ENCODE measurements around the gene PTPRO. TPM values are rescaled to one million over a fixed set of nuclear protein-coding genes. Genes with fewer than 3 reads are reported as not detected.

Gene PTPRO
- total and polyA plus RNA-seq, 5 donors from 2014 or later = 0.88 to 2.9 (median 1.6) TPM

- DNase-seq = no peak
- ATAC-seq (ENCODE audit: low read depth in 2 of 2) = no peak
- peaks cover 5% of the 10 kb centered on the region for H3K27me3 Mint-ChIP-seq
- Histone ChIP-seq H3K4me3 (ENCODE audit: low read depth, low read length) (no peak overlapping the region), H3K36me3 (ENCODE audit: control insufficient read depth, insufficient read depth, low read length) (no peaks in the 10 kb centered on the region), H3K27me3 (ENCODE audit: control insufficient read depth, insufficient read depth, low read length) (no peaks in the 10 kb centered on the region), H3K27ac (ENCODE audit: insufficient read depth, low read length, poor library complexity, severe bottlenecking) (no peak overlapping the region), H3K4me1 (ENCODE audit: control insufficient read depth, insufficient read depth, low read length, poor library complexity, severe bottlenecking) (no peaks in the 10 kb centered on the region), H3K9me3 (ENCODE audit: control insufficient read depth in 2 of 2, low read length in 2 of 2) (no peaks in the 10 kb centered on the region)
- H3K9me3 Mint-ChIP-seq = no peaks in the 10 kb centered on the region
- peaks cover 0 to 6% (median 1%) of the 10 kb centered on the region in 4 donors for H3K4me1 Mint-ChIP-seq
- H3K4me3 Mint-ChIP-seq = no peak overlapping the region
- no peak overlapping the region for H3K27ac Mint-ChIP-seq
- H3K36me3 Mint-ChIP-seq = no peaks in the 10 kb centered on the region
Measured at GRCh38 chr12:15502211-15502610, 179.9 kb downstream of the PTPRO start.

- Mint-ChIP-seq H3K27me3 (peaks cover 12% of the 10 kb centered on the region), H3K4me1 (no peaks in the 10 kb centered on the region), H3K4me3 (no peak overlapping the region), H3K27ac (no peak overlapping the region), H3K9me3 (no peaks in the 10 kb centered on the region), H3K36me3 (no peaks in the 10 kb centered on the region)
- Histone ChIP-seq H3K27ac (ENCODE audit: insufficient read depth, low read length, poor library complexity, severe bottlenecking) (no peak overlapping the region), H3K4me3 (ENCODE audit: low read depth, low read length) (no peak overlapping the region), H3K9me3 (ENCODE audit: control insufficient read depth in 2 of 2, low read length in 2 of 2) (no peaks in the 10 kb centered on the region), H3K27me3 (ENCODE audit: control insufficient read depth, insufficient read depth, low read length) (no peaks in the 10 kb centered on the region), H3K4me1 (ENCODE audit: control insufficient read depth, insufficient read depth, low read length, poor library complexity, severe bottlenecking) (no peaks in the 10 kb centered on the region), H3K36me3 (ENCODE audit: control insufficient read depth, insufficient read depth, low read length) (no peaks in the 10 kb centered on the region)
- ATAC-seq (ENCODE audit: low read depth in 2 of 2) (no peak), DNase-seq (no peak)
Measured at GRCh38 chr12:15505616-15506015, 183.3 kb downstream of the PTPRO start.

DNA sequence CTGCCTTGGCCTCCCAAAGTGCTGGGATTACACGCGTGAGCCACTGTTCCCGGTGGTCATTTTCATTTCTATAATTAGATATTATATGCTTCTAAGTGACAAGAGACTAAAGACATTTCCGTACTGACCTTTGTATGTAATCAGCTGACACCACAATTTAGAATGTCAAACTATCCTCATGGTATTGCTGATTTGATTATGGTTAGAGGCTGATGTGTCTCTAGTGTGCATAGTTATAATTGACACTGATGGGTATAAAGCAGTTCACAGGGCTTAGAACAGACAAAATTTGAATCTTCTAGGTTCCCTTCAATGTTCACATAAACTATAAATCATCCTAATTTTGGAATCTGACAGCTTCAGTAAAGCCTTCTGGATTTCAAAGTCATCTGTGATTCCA lies 192.7 kb downstream of the PTPRO start:
- no peak overlapping the region for H3K4me3 Mint-ChIP-seq
- no peaks in the 10 kb centered on the region for H3K27me3 ChIP-seq (ENCODE audit: control insufficient read depth, insufficient read depth, low read length)
- no peaks in the 10 kb centered on the region for H3K36me3 Mint-ChIP-seq

DNA sequence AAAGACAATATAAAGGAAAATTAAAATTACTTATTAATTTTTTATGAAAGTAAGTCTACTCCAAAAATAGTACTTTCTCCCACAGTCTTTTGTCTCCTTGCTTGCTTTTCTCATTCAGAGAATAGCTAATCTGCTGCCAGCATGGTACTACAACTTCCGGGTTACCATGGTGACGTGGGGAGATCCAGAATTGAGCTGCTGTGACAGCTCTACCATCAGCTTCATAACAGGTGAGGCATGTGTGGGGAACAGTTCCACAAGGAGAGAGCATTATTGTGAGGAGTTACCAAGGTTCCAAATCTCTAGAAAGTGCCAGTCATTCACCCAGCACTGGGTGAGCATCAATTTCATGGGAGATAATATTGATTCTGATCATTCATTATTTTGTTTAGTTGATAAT lies 197.8 kb downstream of the PTPRO start:
- no peak overlapping the region for H3K27ac ChIP-seq (ENCODE audit: insufficient read depth, low read length, poor library complexity, severe bottlenecking)
- ATAC-seq (ENCODE audit: low read depth in 2 of 2) (no peak), DNase-seq (no peak)
- H3K4me1 ChIP-seq (ENCODE audit: control insufficient read depth, insufficient read depth, low read length, poor library complexity, severe bottlenecking) = no peaks in the 10 kb centered on the region
- H3K36me3 Mint-ChIP-seq = no peaks in the 10 kb centered on the region
- H3K9me3 ChIP-seq (ENCODE audit: control insufficient read depth in 2 of 2, low read length in 2 of 2) = no peaks in the 10 kb centered on the region
- H3K4me1 Mint-ChIP-seq = peaks cover 0 to 3% (median 0%) of the 10 kb centered on the region in 4 donors
- no peaks in the 10 kb centered on the region for H3K36me3 ChIP-seq (ENCODE audit: control insufficient read depth, insufficient read depth, low read length)
- no peak overlapping the region for H3K4me3 ChIP-seq (ENCODE audit: low read depth, low read length)
- no peak overlapping the region for H3K27ac Mint-ChIP-seq
- H3K27me3 ChIP-seq (ENCODE audit: control insufficient read depth, insufficient read depth, low read length) = peaks cover 9% of the 10 kb centered on the region
- H3K27me3 Mint-ChIP-seq = peaks cover 44% of the 10 kb centered on the region
- H3K9me3 Mint-ChIP-seq = no peaks in the 10 kb centered on the region
- no peak overlapping the region for H3K4me3 Mint-ChIP-seq

More for the DNA sequence above, 192.7 kb downstream of the PTPRO start:
- Mint-ChIP-seq H3K27ac (no peak overlapping the region), H3K4me1 (no peaks in the 10 kb centered on the region), H3K27me3 (peaks cover 21% of the 10 kb centered on the region), H3K9me3 (no peaks in the 10 kb centered on the region)
- DNase-seq (no peak), ATAC-seq (ENCODE audit: low read depth in 2 of 2) (no peak)
- Histone ChIP-seq H3K9me3 (ENCODE audit: control insufficient read depth in 2 of 2, low read length in 2 of 2) (no peaks in the 10 kb centered on the region), H3K27ac (ENCODE audit: insufficient read depth, low read length, poor library complexity, severe bottlenecking) (no peak overlapping the region), H3K4me1 (ENCODE audit: control insufficient read depth, insufficient read depth, low read length, poor library complexity, severe bottlenecking) (no peaks in the 10 kb centered on the region), H3K36me3 (ENCODE audit: control insufficient read depth, insufficient read depth, low read length) (no peaks in the 10 kb centered on the region), H3K4me3 (ENCODE audit: low read depth, low read length) (no peak overlapping the region)

GRCh38 chr12:15520844-15521243 lies 198.5 kb downstream of the PTPRO start:
- Mint-ChIP-seq H3K4me3 (peak overlapping the region in 1 of 4 donors; percentile 10), H3K27ac (no peak overlapping the region), H3K9me3 (no peaks in the 10 kb centered on the region), H3K27me3 (peaks cover 41% of the 10 kb centered on the region), H3K4me1 (peaks cover 0 to 3% (median 0%) of the 10 kb centered on the region in 4 donors), H3K36me3 (no peaks in the 10 kb centered on the region)
- no peak overlapping the region for H3K27ac ChIP-seq (ENCODE audit: insufficient read depth, low read length, poor library complexity, severe bottlenecking)
- peaks cover 9% of the 10 kb centered on the region for H3K27me3 ChIP-seq (ENCODE audit: control insufficient read depth, insufficient read depth, low read length)
- H3K4me1 ChIP-seq (ENCODE audit: control insufficient read depth, insufficient read depth, low read length, poor library complexity, severe bottlenecking) = no peaks in the 10 kb centered on the region
- DNase-seq (no peak), ATAC-seq (ENCODE audit: low read depth in 2 of 2) (no peak)
- H3K36me3 ChIP-seq (ENCODE audit: control insufficient read depth, insufficient read depth, low read length) = no peaks in the 10 kb centered on the region
- H3K9me3 ChIP-seq (ENCODE audit: control insufficient read depth in 2 of 2, low read length in 2 of 2) = no peaks in the 10 kb centered on the region
- H3K4me3 ChIP-seq (ENCODE audit: low read depth, low read length) = no peak overlapping the region

DNA sequence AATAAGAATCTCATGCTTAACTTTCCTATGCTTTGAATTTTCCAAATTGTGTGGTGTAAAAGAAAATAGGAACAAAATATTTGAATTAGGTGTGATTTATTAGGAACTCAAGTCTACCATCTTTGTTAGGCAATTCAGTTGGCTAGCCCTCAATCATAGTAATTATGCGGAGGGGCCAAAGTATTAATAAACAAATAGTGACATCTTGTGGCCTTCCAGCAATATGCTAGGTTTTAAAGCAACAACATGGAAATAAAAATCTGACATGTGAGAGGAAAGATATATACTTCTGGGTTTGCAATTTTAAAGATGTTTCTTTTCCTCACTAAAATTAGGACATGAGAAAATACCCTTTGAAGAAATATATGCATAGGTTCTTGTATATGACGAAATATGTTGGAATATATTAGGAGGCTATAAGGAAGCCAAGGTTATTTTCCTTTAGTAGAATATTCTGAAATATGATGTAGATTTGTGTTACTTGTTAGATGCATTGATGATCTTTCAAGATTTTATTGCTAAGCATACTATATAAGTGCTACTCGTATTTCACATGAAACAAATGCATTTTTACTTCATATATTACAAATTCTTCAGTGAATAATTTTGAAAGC lies 200.4 kb downstream of the PTPRO start:
- H3K4me3 Mint-ChIP-seq = no peak overlapping the region
- no peaks in the 10 kb centered on the region for H3K9me3 ChIP-seq (ENCODE audit: control insufficient read depth in 2 of 2, low read length in 2 of 2)

DNA sequence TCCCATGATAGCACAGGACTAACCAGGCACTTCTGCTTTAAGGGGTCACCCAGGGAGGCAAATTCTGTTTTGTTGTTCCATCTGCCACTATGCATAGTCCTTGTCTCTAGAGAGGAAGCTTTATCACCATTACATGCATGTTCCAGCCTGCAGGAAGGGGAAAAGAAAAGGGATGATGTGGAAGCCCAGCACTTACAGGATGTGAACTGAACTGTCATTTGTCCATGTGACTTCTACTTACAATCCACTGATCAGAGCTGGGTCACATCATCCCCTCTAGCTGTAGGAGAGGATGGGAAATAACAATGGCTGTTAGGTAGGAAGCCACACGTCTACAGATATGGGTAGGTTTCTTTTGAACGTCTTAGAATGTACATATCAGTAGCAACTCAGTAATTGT lies 203.1 kb downstream of the PTPRO start:
- H3K27me3 Mint-ChIP-seq = peaks cover 60% of the 10 kb centered on the region
- no peak overlapping the region for H3K4me3 Mint-ChIP-seq
- Histone ChIP-seq H3K36me3 (ENCODE audit: control insufficient read depth, insufficient read depth, low read length) (no peaks in the 10 kb centered on the region), H3K27me3 (ENCODE audit: control insufficient read depth, insufficient read depth, low read length) (peaks cover 13% of the 10 kb centered on the region), H3K4me3 (ENCODE audit: low read depth, low read length) (no peak overlapping the region), H3K27ac (ENCODE audit: insufficient read depth, low read length, poor library complexity, severe bottlenecking) (no peak overlapping the region), H3K4me1 (ENCODE audit: control insufficient read depth, insufficient read depth, low read length, poor library complexity, severe bottlenecking) (no peaks in the 10 kb centered on the region), H3K9me3 (ENCODE audit: control insufficient read depth in 2 of 2, low read length in 2 of 2) (peaks cover 0 to 5% of the 10 kb centered on the region in 2 experiments)
- H3K27ac Mint-ChIP-seq = peak overlapping the region in 1 of 3 donors; percentile 61
- DNase-seq = no peak
- no peak for ATAC-seq (ENCODE audit: low read depth in 2 of 2)
- H3K9me3 Mint-ChIP-seq = peaks cover 0 to 13% (median 3%) of the 10 kb centered on the region in 7 donors
- H3K36me3 Mint-ChIP-seq = peaks cover 5% of the 10 kb centered on the region
- H3K4me1 Mint-ChIP-seq = peaks cover 0 to 3% (median 0%) of the 10 kb centered on the region in 4 donors

More for the DNA sequence above, 200.4 kb downstream of the PTPRO start:
- H3K4me1 Mint-ChIP-seq = peaks cover 0 to 3% (median 0%) of the 10 kb centered on the region in 4 donors
- no peaks in the 10 kb centered on the region for H3K4me1 ChIP-seq (ENCODE audit: control insufficient read depth, insufficient read depth, low read length, poor library complexity, severe bottlenecking)
- H3K36me3 Mint-ChIP-seq = no peaks in the 10 kb centered on the region
- H3K27ac ChIP-seq (ENCODE audit: insufficient read depth, low read length, poor library complexity, severe bottlenecking) = no peak overlapping the region
- no peak overlapping the region for H3K27ac Mint-ChIP-seq
- H3K27me3 ChIP-seq (ENCODE audit: control insufficient read depth, insufficient read depth, low read length) = peaks cover 13% of the 10 kb centered on the region
- H3K4me3 ChIP-seq (ENCODE audit: low read depth, low read length) = no peak overlapping the region
- peak in 1 of 3 donors; percentile 11 for DNase-seq
- peaks cover 0 to 5% (median 0%) of the 10 kb centered on the region in 7 donors for H3K9me3 Mint-ChIP-seq
- ATAC-seq (ENCODE audit: low read depth in 2 of 2) = no peak
- H3K27me3 Mint-ChIP-seq = peaks cover 49% of the 10 kb centered on the region
- no peaks in the 10 kb centered on the region for H3K36me3 ChIP-seq (ENCODE audit: control insufficient read depth, insufficient read depth, low read length)

- Histone ChIP-seq H3K36me3 (ENCODE audit: control insufficient read depth, insufficient read depth, low read length) (no peaks in the 10 kb centered on the region), H3K4me3 (ENCODE audit: low read depth, low read length) (no peak overlapping the region), H3K27me3 (ENCODE audit: control insufficient read depth, insufficient read depth, low read length) (peaks cover 13% of the 10 kb centered on the region), H3K9me3 (ENCODE audit: control insufficient read depth in 2 of 2, low read length in 2 of 2) (peaks cover 0 to 5% of the 10 kb centered on the region in 2 experiments), H3K27ac (ENCODE audit: insufficient read depth, low read length, poor library complexity, severe bottlenecking) (no peak overlapping the region), H3K4me1 (ENCODE audit: control insufficient read depth, insufficient read depth, low read length, poor library complexity, severe bottlenecking) (no peaks in the 10 kb centered on the region)
- Mint-ChIP-seq H3K36me3 (peaks cover 5% of the 10 kb centered on the region), H3K27me3 (peaks cover 58% of the 10 kb centered on the region), H3K9me3 (peaks cover 0 to 13% (median 3%) of the 10 kb centered on the region in 7 donors), H3K4me3 (no peak overlapping the region), H3K27ac (no peak overlapping the region), H3K4me1 (peaks cover 0 to under 1% (median 0%) of the 10 kb centered on the region in 4 donors)
- DNase-seq = no peak
- peak in 1 of 2 donors; percentile 37 for ATAC-seq (ENCODE audit: low read depth in 2 of 2)
Measured at GRCh38 chr12:15526033-15526432, 203.7 kb downstream of the PTPRO start.

Measured in CD4-positive, CD25-positive, alpha-beta regulatory T cell (primary cell).